ENCODE measurements around the gene XRCC4.
A peak's percentile ranks its signal among the peaks of the same experiment; 100 is the strongest.

The XRCC4 gene

DNA sequence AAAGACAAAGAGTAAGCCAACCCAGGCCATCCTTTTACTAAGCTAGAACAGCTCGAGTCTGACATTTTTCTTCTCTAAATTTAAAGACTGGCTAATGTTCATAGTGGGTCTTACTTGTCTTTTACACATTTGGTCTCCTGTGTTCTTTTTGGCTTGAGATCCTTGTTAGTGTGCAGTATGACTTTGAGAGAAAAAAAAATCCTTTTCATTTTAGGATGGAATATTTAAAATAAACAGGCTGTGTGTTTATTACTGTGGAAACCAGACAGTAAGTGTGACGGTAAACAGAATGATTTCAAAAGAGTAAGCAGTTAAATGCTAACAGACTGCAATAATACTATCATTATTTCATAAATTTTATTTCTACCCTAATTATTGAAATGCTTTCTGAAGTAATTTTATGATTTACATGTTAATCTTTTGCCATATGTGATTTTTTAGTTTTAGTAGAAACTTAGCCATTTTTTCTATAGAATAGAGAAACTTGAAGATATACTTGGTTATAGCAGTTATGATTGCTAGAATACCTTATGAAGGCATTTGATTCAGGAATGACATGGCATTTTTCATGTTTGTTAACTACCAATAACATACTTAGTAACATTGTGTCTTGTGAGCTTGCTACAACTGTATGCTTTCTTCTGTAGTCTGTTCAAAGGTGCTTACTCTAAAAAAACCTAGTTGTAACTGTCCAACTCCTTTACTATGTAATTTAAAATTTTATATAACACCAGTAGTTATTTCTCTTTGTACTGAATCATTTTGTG is 92.4 kb downstream of the XRCC4 start:
- TF ChIP-seq, protein P1, sequence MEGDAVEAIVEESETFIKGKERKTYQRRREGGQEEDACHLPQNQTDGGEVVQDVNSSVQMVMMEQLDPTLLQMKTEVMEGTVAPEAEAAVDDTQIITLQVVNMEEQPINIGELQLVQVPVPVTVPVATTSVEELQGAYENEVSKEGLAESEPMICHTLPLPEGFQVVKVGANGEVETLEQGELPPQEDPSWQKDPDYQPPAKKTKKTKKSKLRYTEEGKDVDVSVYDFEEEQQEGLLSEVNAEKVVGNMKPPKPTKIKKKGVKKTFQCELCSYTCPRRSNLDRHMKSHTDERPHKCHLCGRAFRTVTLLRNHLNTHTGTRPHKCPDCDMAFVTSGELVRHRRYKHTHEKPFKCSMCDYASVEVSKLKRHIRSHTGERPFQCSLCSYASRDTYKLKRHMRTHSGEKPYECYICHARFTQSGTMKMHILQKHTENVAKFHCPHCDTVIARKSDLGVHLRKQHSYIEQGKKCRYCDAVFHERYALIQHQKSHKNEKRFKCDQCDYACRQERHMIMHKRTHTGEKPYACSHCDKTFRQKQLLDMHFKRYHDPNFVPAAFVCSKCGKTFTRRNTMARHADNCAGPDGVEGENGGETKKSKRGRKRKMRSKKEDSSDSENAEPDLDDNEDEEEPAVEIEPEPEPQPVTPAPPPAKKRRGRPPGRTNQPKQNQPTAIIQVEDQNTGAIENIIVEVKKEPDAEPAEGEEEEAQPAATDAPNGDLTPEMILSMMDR (IDR thresholded peaks at IDR 0.05; ENCODE audit: insufficient read depth, low read length, missing control alignments) = no peak
- CTCF ChIA-PET = interaction anchor here (0.8 kb wide), 1 partner anchor 10 kb away, joined by 3 read pairs; no protein-coding TSS in a partner anchor
- DNase-seq (ENCODE audit: low read depth, low spot score) = no peak
- POLR2A ChIA-PET = no interaction called here
- H3K4me3 ChIP-seq (ENCODE audit: low read depth, low read length) = no peak overlapping the region

DNA sequence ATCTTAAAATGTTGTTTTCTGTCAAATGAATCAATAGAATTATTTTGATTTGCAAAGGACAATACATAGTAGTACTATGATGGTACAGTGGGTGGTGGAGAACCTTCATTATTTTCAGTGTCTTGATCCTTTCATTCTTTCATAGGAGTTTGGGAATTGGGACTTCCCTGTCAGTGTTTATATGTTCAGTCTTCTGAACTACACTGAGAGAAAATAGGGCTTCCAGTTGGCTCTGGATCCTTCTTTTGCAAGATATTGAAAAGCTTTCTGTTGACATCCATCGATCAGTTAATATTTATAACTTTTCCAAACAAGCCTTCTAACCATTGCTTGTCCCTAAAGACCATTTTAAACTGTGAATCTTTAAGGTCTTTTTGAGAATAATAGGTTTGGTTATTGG is 94.7 kb downstream of the XRCC4 start:
- TF ChIP-seq, protein P1 (IDR thresholded peaks at IDR 0.05; ENCODE audit: insufficient read depth, low read length, missing control alignments) = no peak
- CTCF ChIA-PET = no interaction called here
- no peak for DNase-seq (ENCODE audit: low read depth, low spot score)
- H3K4me3 ChIP-seq (ENCODE audit: low read depth, low read length) = no peak overlapping the region
- POLR2A ChIA-PET = no interaction called here

DNA sequence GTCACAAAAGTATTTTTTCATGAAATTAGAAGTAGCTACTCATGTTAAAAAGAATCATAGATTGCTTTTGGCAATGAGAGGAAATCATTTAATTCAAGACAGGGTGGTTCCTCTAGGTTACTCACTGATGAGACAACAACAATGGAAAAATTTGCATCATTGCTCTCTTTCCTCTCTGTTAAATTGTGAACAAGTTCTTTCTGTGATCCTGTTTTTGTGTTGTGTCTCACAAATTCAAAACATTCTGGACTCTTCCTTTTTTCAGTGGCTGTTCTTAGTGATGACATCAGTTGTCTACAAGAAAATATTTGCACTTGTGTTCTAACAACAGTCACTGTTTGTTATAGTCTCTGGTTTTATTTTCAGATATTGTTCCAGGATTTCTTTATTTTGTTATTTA is 95.3 kb downstream of the XRCC4 start:
- ChIA-PET POLR2A (no interaction called here), CTCF (no interaction called here)
- TF ChIP-seq, protein P1 (IDR thresholded peaks at IDR 0.05; ENCODE audit: insufficient read depth, low read length, missing control alignments) = no peak

DNA sequence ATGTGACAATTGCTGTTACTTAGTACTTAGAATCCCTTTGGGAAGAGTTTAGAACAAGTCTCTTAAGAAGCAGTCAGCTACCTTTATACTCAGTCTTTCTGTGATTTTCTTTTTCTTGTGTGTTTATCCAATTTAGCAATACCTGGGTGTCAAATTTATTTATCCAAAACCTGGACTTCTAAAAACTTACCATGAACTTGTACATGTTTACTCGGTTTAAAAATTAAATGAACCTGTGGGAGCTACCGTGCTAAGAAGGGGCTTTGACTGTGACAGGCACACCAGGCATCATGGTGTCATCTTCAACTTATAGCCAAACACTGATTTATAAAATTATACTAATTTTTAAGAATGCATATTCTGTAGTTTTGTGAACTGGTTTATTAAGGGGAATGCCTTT is 96.5 kb downstream of the XRCC4 start:
- TF ChIP-seq, protein P1 (IDR thresholded peaks at IDR 0.05; ENCODE audit: insufficient read depth, low read length, missing control alignments) = no peak
- ChIA-PET CTCF (no interaction called here), POLR2A (interaction anchor here (0.6 kb wide), 1 partner anchor 777 kb away, joined by 3 read pairs; no protein-coding TSS in a partner anchor)
- H3K4me3 ChIP-seq (ENCODE audit: low read depth, low read length) = no peak overlapping the region
- DNase-seq (ENCODE audit: low read depth, low spot score) = no peak

More for the DNA sequence above, 95.3 kb downstream of the XRCC4 start:
- no peak for DNase-seq (ENCODE audit: low read depth, low spot score)
- no peak overlapping the region for H3K4me3 ChIP-seq (ENCODE audit: low read depth, low read length)

DNA sequence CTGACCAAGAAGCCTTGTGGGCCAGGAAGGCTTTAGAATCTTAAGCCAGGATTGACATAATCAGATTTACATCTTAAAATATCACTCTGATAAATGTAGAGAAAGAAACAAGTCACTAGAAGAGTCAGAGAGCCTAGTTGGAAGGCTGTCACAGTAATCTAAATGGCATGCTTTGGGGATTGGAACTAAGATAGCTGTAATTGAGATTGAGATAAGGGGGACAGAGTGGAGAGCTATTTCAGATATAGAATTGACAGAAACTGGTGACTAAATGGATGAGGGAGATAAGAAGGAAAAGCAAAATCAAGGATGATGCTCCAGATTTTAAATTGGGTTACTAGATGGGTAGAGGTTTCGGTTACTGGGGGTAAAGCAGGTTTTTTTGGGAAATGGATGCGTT is 100.5 kb downstream of the XRCC4 start:
- TF ChIP-seq, protein P1 (IDR thresholded peaks at IDR 0.05; ENCODE audit: insufficient read depth, low read length, missing control alignments) = no peak
- ChIA-PET POLR2A (no interaction called here), CTCF (interaction anchor here (1.1 kb wide), 2 partner anchors 11 to 253 kb away, joined by 3 read pairs; no protein-coding TSS in a partner anchor)
- no peak for DNase-seq (ENCODE audit: low read depth, low spot score)
- H3K4me3 ChIP-seq (ENCODE audit: low read depth, low read length) = no peak overlapping the region

DNA sequence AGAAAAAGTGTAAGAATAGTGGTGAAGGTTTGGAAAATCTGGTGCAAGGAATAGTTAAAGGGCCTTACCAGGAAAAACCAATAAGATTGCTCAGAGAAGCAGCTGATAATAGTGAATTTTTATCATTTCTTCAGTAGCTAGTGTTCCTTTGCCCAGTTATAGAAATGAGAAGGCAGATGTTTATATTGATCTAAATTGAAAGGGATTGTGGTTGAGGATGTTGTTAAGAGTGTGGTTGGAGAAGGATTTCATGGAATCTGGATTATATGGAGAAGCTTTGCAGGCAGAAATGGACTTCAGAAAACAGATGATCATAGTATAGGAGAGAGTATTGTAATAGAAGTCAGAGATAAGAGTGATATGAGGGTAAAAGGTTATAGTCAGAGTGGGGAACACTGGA is 102.6 kb downstream of the XRCC4 start:
- H3K4me3 ChIP-seq (ENCODE audit: low read depth, low read length) = no peak overlapping the region
- ChIA-PET POLR2A (interaction anchor here (0.6 kb wide), 1 partner anchor 902 kb away, joined by 3 read pairs; the partner anchor contains the start of gene RPS23), CTCF (interaction anchor here (1.3 kb wide), 1 partner anchor 9 kb away, joined by 3 read pairs; no protein-coding TSS in a partner anchor)
- TF ChIP-seq, protein P1 (IDR thresholded peaks at IDR 0.05; ENCODE audit: insufficient read depth, low read length, missing control alignments) = no peak
- peak; percentile 36 for DNase-seq (ENCODE audit: low read depth, low spot score)
